Keratinocyte (primary cell): Measurements from ENCODE around the gene ATG2B. TPM values are rescaled to one million over a fixed set of nuclear protein-coding genes. Genes with fewer than 3 reads are reported as not detected.

ENCODE experiments used
- DNase-seq: peaks from one replicate; pipeline ENCODE4 v3.0.0-alpha.2; 2011; ENCODE audit warnings: low read depth, missing footprints, low spot score
- FAIRE-seq: peaks from 2 replicates; lab custom pipeline; 2011; peaks lifted over from hg19 to GRCh38; lab: Jason Lieb, UNC
- H2AFZ ChIP-seq: 2 replicates; pipeline ENCODE4 v1.6.0; 2012; ENCODE audit warnings: low read length, control low read depth, inconsistent platforms; ENCODE audit not compliant: control insufficient read depth
- H3K27ac ChIP-seq: 2 replicates; pipeline ENCODE4 v1.5.1; 2011; ENCODE audit warnings: low read length; ENCODE audit not compliant: control insufficient read depth, insufficient read depth
- H3K27me3 ChIP-seq: 3 replicates; pipeline ENCODE4 v1.6.0; 2011; ENCODE audit warnings: low read length; ENCODE audit not compliant: control insufficient read depth, insufficient read depth; ENCODE audit errors: extremely low read depth
- H3K36me3 ChIP-seq, 2 experiments: 2 replicates in 1 of 2; 3 replicates in 1 of 2; pipeline ENCODE4 v1.5.1; 2011; ENCODE audit warnings: low read length in 2 of 2, mild to moderate bottlenecking in 1 of 2; ENCODE audit not compliant: control insufficient read depth in 2 of 2, insufficient read depth in 2 of 2; ENCODE audit errors: extremely low read depth in 1 of 2
- H3K4me1 ChIP-seq: 3 replicates; pipeline ENCODE4 v1.5.1; 2011; ENCODE audit warnings: low read length; ENCODE audit not compliant: control insufficient read depth, insufficient read depth; ENCODE audit errors: extremely low read depth
- H3K4me2 ChIP-seq: 3 replicates; pipeline ENCODE4 v1.6.0; 2011; ENCODE audit warnings: low read depth, low read length; ENCODE audit not compliant: control insufficient read depth, insufficient read depth; ENCODE audit errors: extremely low read depth
- H3K4me3 ChIP-seq, 3 experiments: fragments of 200-600 bp in 1 of 3; sonication (generic) in 1 of 3; 2 replicates in 2 of 3; 3 replicates in 1 of 3; pipeline ENCODE4 v1.5.1; 2011 to 2016; ENCODE audit warnings: low read length in 3 of 3, mild to moderate bottlenecking in 3 of 3, control low read depth in 2 of 3, inconsistent platforms in 1 of 3, low read depth in 1 of 3, mixed read lengths in 1 of 3, mixed run types in 1 of 3, moderate library complexity in 1 of 3; ENCODE audit not compliant: control insufficient read depth in 2 of 3, insufficient read depth in 2 of 3; ENCODE audit errors: extremely low read depth in 1 of 3
- H3K79me2 ChIP-seq: 2 replicates; pipeline ENCODE4 v1.6.0; 2012; ENCODE audit warnings: low read length; ENCODE audit not compliant: control insufficient read depth, insufficient read depth
- H3K9ac ChIP-seq: 3 replicates; pipeline ENCODE4 v1.6.0; 2011; ENCODE audit warnings: low read length; ENCODE audit not compliant: control insufficient read depth, insufficient read depth; ENCODE audit errors: extremely low read depth
- H3K9me1 ChIP-seq: 3 replicates; pipeline ENCODE4 v1.6.0; 2011; ENCODE audit warnings: low read length; ENCODE audit not compliant: control insufficient read depth, insufficient read depth; ENCODE audit errors: extremely low read depth
- H3K9me3 ChIP-seq: 2 replicates; pipeline ENCODE4 v1.5.1; 2012; ENCODE audit warnings: low read depth, low read length; ENCODE audit not compliant: control insufficient read depth
- H4K20me1 ChIP-seq: 3 replicates; pipeline ENCODE4 v1.6.0; 2011; ENCODE audit warnings: low read length; ENCODE audit not compliant: control insufficient read depth, insufficient read depth; ENCODE audit errors: extremely low read depth
- CTCF ChIP-seq, 3 experiments: IDR thresholded peaks in 1 of 3; conservative IDR thresholded peaks in 1 of 3; optimal IDR thresholded peaks in 1 of 3; 2 replicates in 2 of 3; 3 replicates in 1 of 3; pipeline versions ENCODE3 to v1.5.1; 2011; ENCODE audit warnings: low read length in 3 of 3, mild to moderate bottlenecking in 3 of 3, moderate library complexity in 2 of 3, control low read depth in 1 of 3, inconsistent platforms in 1 of 3; ENCODE audit not compliant: insufficient read depth in 2 of 3; ENCODE audit errors: extremely low read depth in 1 of 3
- EZH2 ChIP-seq: IDR thresholded peaks from one replicate; pipeline ENCODE4 v1.6.1; 2012; ENCODE audit warnings: inconsistent platforms, mild to moderate bottlenecking, low read length, moderate library complexity
- dilution Hi-C: fragments of 300-500 bp; cut with MboI; formaldehyde crosslinking; loops from one replicate; pipeline ENCODE4 v1.7.0; 2020; ENCODE audit warnings: low sequenced_read_pairs; ENCODE audit not compliant: extremely low pct_ligation_motif_present
- polyA plus RNA-seq, 5 experiments: library from polyadenylated mRNA; depleted of rRNA in 3 of 5; stranded (reverse) in 3 of 5; stranded (forward) in 1 of 5; unstranded in 1 of 5; fragments of >200 nt; gene quantifications; 1 replicate in 1 of 5; 2 replicates in 3 of 5; 3 replicates in 1 of 5; pipeline versions ENCODE4 v1.2.1 to v1.2.3, GENCODE V29; 2011 to 2012; ENCODE audit warnings: missing spikeins in 2 of 5, low read depth in 1 of 5, low replicate concordance in 1 of 5

The ATG2B gene
- polyA plus RNA-seq, 1 donor (not counting 4 experiments of a cell fraction or from before 2014, with no cell fraction given), result 11.4 TPM

- dilution Hi-C loops, result no loop called here
These were observed 55.7 kb downstream of the ATG2B start for GRCh38 chr14:96307434-96307833.

DNA sequence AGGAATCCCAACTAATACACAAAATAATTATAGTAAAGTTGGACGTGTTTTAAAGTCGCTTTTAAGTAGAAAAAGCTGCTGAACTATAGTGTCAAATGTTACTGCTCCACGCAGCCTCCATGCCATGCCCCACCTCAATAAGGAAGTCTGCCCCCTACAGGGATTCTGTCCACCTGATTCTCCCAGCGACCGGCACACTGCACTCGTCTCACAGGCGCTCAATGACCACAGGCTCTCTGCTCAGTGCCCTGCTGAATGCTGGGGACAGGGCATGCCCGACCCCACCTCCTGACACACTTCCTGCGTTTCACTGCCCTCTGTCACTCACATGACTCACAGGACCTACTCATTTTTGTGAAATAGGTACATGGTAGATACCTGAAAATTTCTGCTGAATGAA, 58.2 kb downstream of the ATG2B start:
- H3K9me1 ChIP-seq, result no peaks in the 10 kb centered on the region

More at GRCh38 chr14:96307434-96307833, 55.7 kb downstream of the ATG2B start:
- no peak overlapping the region for H3K4me2 ChIP-seq
- H3K4me3 ChIP-seq, result no peak overlapping the region
- no peaks in the 10 kb centered on the region for H3K4me1 ChIP-seq
- H3K9me3 ChIP-seq, result no peaks in the 10 kb centered on the region
- TF ChIP-seq EZH2 (no peak), CTCF (optimal IDR thresholded peaks at IDR 0.05 in 1 of 3, IDR thresholded peaks at IDR 0.05 in 1 of 3, conservative IDR thresholded peaks at IDR 0.05 in 1 of 3; ENCODE audit: extremely low read depth in 1 of 3, insufficient read depth in 2 of 3, low read length in 3 of 3) (no peak)
- DNase-seq (no peak), FAIRE-seq (no peak)
- H3K27me3 ChIP-seq, result no peaks in the 10 kb centered on the region
- H3K9ac ChIP-seq, result no peak overlapping the region
- H2AFZ ChIP-seq, result no peak overlapping the region
- H3K27ac ChIP-seq, result no peak overlapping the region
- H3K9me1 ChIP-seq, result no peaks in the 10 kb centered on the region
- H3K36me3 ChIP-seq, result peaks cover 0 to 4% of the 10 kb centered on the region in 2 experiments
- no peaks in the 10 kb centered on the region for H4K20me1 ChIP-seq
- H3K79me2 ChIP-seq, result no peaks in the 10 kb centered on the region

More for the DNA sequence above, 58.2 kb downstream of the ATG2B start:
- Histone ChIP-seq H3K9ac (no peak overlapping the region), H3K79me2 (no peaks in the 10 kb centered on the region), H3K9me3 (no peaks in the 10 kb centered on the region), H3K4me3 (no peak overlapping the region), H3K27me3 (no peaks in the 10 kb centered on the region), H3K4me2 (no peak overlapping the region), H3K27ac (no peak overlapping the region), H3K4me1 (no peaks in the 10 kb centered on the region), H2AFZ (no peak overlapping the region), H4K20me1 (no peaks in the 10 kb centered on the region), H3K36me3 (peaks cover 0 to 8% of the 10 kb centered on the region in 2 experiments)
- no peak for FAIRE-seq
- no peak for DNase-seq
- dilution Hi-C loops, result no loop called here
- no peak for TF ChIP-seq EZH2
- peak in 2 of 3 experiments; percentile 11 to 41 for TF ChIP-seq CTCF (optimal IDR thresholded peaks at IDR 0.05 in 1 of 3, IDR thresholded peaks at IDR 0.05 in 1 of 3, conservative IDR thresholded peaks at IDR 0.05 in 1 of 3; ENCODE audit: extremely low read depth in 1 of 3, insufficient read depth in 2 of 3, low read length in 3 of 3)
